ENCODE data around the gene PRICKLE4.
A peak's percentile ranks its signal among the peaks of the same experiment; 100 is the strongest.

PRICKLE4 gene, protein sequence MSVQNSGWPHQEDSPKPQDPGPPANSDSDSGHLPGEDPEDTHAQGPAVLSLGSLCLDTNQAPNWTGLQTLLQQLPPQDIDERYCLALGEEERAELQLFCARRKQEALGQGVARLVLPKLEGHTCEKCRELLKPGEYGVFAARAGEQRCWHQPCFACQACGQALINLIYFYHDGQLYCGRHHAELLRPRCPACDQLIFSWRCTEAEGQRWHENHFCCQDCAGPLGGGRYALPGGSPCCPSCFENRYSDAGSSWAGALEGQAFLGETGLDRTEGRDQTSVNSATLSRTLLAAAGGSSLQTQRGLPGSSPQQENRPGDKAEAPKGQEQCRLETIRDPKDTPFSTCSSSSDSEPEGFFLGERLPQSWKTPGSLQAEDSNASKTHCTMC

DNA sequence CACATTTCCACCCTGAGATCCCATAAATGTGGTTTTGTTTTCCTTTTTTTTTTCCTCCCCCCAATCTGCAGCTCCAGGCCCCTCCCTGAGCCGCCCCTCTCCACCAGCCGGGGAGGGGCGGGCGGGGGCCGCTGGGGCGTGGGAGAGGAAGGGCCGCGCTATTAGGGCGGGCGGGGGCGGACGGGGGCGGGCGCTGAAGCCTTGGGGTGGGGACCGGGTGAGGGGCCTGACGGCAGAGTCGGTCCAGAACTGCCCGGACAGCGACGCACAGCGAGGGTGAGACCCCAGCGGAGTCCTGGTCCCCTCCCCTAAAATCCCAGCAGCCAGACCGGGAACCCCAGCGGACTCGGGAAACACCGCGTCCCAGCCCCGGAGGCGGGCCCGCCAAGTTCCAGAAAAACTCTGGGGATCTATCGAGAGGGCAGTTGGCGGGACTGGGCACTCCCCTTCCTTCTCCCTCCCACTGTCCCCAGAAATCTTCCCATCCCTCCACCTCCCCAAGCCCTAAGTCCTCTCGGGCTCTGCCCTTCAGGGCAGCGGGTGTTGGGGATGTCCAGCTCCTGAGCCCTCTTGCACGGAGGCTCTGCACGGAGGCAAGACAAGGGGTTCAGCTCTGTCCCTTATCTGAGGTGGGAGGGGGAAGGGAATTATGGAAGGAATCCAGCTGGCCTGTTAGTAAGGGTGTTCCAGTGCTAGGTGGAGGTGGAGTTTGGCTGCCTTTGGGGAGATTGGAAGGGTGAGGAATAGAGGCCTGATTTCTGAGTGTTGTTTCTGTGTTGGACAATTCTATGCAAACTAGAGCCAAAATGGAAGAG is at the start of gene PRICKLE4:
Gene PRICKLE4, plus strand, starts transcription at position 232 of the 815 bp plus-strand sequence. CDS start 2,692 bp downstream, outside the sequence.
- Histone ChIP-seq H3K36me3 (ENCODE audit: insufficient read depth, low read length) (peaks cover 11% of the 10 kb centered on the region), H3K27me3 (ENCODE audit: control insufficient read depth in 1 of 2, insufficient read depth in 2 of 2, low read length in 2 of 2) (no peaks in the 10 kb centered on the region), H3K9ac (ENCODE audit: low read length) (peak within 1 kb of the TSS; percentile 18), H3K9me3 (ENCODE audit: low read length) (no peaks in the 10 kb centered on the region), H3K4me3 (ENCODE audit: low read depth in 1 of 2, low read length in 2 of 2) (peak within 1 kb of the TSS; percentile 29 to 69), H3K27ac (ENCODE audit: low read depth, low read length) (peak within 1 kb of the TSS; percentile 70), H3K4me1 (ENCODE audit: insufficient read depth, low read length) (peaks cover 26% of the 10 kb centered on the region)

DNA sequence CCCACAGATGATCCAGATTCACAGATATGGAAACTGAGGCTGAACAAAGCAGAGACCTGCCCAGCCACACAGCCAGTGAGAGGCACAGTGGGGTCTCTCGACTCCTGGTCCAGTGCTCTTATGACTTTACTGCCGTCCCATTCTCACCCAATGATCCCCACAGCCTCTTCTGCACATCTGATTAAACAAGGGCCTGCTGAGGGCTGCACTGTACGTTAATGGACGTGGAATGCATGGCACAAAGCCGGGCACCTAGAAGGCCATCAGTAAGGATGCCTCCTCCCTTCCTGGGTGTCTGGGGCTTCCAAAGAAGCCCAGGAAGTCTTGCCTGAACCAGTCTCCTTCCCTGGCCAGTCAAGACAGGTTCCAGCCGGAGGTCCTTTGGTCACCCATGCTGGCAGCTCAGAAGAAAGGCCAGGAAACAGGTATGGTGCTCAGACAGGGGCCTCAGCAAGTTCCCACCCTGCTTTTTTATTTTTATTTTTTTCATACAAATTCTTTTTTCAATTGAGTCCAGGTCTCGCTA is 49.0 kb upstream of the PRICKLE4 start:
- no peak overlapping the region for H3K4me3 ChIP-seq (ENCODE audit: low read depth in 1 of 2, low read length in 2 of 2)
- no peaks in the 10 kb centered on the region for H3K9me3 ChIP-seq (ENCODE audit: low read length)
- no peak overlapping the region for H3K27ac ChIP-seq (ENCODE audit: low read depth, low read length)
- H3K27me3 ChIP-seq (ENCODE audit: control insufficient read depth in 1 of 2, insufficient read depth in 2 of 2, low read length in 2 of 2), result no peaks in the 10 kb centered on the region
- H3K36me3 ChIP-seq (ENCODE audit: insufficient read depth, low read length), result no peaks in the 10 kb centered on the region
- peaks cover 43% of the 10 kb centered on the region for H3K4me1 ChIP-seq (ENCODE audit: insufficient read depth, low read length)
- no peak overlapping the region for H3K9ac ChIP-seq (ENCODE audit: low read length)

DNA sequence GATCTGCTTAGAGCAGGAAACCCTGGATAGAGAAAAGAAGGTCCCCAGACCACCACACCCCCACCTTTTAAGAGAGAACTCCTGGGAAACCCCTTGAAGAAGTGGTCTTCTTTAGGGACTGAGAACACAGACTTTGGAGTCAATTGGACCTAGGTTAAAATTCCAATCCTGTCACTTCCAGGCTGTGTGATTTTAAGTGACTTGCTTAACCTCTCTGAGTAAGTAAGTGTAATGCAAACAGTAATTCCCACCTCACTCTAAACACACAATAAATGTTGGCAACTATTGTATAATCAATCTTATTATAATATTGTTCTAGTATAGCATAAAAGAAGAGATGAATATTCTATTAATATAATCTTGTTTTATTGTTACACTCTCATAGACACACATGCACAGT is 48.4 kb upstream of the PRICKLE4 start:
- Histone ChIP-seq H3K9me3 (ENCODE audit: low read length) (no peaks in the 10 kb centered on the region), H3K36me3 (ENCODE audit: insufficient read depth, low read length) (no peaks in the 10 kb centered on the region), H3K4me1 (ENCODE audit: insufficient read depth, low read length) (peaks cover 43% of the 10 kb centered on the region), H3K27me3 (ENCODE audit: control insufficient read depth in 1 of 2, insufficient read depth in 2 of 2, low read length in 2 of 2) (no peaks in the 10 kb centered on the region), H3K9ac (ENCODE audit: low read length) (no peak overlapping the region), H3K4me3 (ENCODE audit: low read depth in 1 of 2, low read length in 2 of 2) (no peak overlapping the region), H3K27ac (ENCODE audit: low read depth, low read length) (no peak overlapping the region)

DNA sequence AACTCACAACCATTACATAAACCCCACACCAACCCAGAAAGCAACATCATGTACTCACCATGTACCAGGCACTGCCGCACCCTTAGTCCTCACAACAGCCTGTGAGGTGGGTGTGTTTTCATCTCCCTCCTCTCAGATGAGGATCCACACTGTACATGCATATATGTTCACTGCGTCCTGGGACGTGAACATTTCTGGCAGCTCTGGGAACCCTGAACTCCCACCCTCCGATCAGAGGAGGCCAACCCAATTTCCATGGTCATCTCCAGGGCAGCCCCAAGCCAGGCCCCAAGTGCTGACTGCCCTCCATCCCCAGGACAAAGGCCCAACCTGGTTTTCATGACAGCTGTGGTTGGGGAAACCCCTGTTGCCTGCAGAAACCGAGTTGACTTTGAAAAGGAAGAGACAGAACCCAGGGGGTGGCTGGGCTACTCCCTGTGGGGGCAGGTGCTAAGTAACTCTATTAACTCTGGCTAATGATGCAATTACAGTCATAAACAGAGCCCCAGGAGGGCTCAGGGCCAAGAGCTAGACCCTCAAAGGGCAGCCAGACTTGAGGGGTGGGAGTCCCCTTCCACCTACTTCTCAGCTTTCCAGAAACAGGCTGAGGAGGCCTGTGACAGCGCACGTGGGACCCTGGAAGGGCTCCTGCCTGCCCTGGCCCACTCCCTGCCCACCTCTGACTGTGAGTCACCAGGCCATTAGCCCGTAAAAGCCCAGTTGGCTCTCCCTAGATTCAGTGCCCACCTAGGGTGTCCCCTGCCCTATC is 47.8 kb upstream of the PRICKLE4 start:
- Histone ChIP-seq H3K4me3 (ENCODE audit: low read depth in 1 of 2, low read length in 2 of 2) (peak overlapping the region in 1 of 2 donors; percentile 70), H3K36me3 (ENCODE audit: insufficient read depth, low read length) (no peaks in the 10 kb centered on the region), H3K9ac (ENCODE audit: low read length) (peak overlapping the region; percentile 53), H3K4me1 (ENCODE audit: insufficient read depth, low read length) (peaks cover 43% of the 10 kb centered on the region), H3K27me3 (ENCODE audit: control insufficient read depth in 1 of 2, insufficient read depth in 2 of 2, low read length in 2 of 2) (no peaks in the 10 kb centered on the region), H3K27ac (ENCODE audit: low read depth, low read length) (peak overlapping the region; percentile 98), H3K9me3 (ENCODE audit: low read length) (no peaks in the 10 kb centered on the region)

DNA sequence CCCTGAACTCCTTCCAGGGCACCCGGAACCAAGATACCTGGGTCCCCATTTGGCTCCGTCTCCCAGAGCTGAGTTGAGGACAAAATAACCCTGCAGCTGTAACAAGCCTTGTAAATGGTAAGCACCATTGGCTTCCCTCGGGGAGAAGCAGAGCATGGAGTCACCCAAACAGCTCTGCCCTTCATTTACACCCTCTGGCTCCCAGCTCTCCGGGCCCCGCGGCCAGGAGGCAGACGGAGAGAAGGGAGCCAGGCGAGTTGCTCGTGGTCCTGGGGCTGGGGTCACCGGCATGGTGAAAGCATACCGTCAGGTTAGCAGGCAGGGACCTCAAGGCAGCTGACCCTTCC is 47.2 kb upstream of the PRICKLE4 start:
- Histone ChIP-seq H3K4me3 (ENCODE audit: low read depth in 1 of 2, low read length in 2 of 2) (peak overlapping the region; percentile 70 to 81), H3K27me3 (ENCODE audit: control insufficient read depth in 1 of 2, insufficient read depth in 2 of 2, low read length in 2 of 2) (no peaks in the 10 kb centered on the region), H3K9me3 (ENCODE audit: low read length) (no peaks in the 10 kb centered on the region), H3K4me1 (ENCODE audit: insufficient read depth, low read length) (peaks cover 43% of the 10 kb centered on the region), H3K9ac (ENCODE audit: low read length) (peak overlapping the region; percentile 53), H3K36me3 (ENCODE audit: insufficient read depth, low read length) (no peaks in the 10 kb centered on the region), H3K27ac (ENCODE audit: low read depth, low read length) (peak overlapping the region; percentile 98)

DNA sequence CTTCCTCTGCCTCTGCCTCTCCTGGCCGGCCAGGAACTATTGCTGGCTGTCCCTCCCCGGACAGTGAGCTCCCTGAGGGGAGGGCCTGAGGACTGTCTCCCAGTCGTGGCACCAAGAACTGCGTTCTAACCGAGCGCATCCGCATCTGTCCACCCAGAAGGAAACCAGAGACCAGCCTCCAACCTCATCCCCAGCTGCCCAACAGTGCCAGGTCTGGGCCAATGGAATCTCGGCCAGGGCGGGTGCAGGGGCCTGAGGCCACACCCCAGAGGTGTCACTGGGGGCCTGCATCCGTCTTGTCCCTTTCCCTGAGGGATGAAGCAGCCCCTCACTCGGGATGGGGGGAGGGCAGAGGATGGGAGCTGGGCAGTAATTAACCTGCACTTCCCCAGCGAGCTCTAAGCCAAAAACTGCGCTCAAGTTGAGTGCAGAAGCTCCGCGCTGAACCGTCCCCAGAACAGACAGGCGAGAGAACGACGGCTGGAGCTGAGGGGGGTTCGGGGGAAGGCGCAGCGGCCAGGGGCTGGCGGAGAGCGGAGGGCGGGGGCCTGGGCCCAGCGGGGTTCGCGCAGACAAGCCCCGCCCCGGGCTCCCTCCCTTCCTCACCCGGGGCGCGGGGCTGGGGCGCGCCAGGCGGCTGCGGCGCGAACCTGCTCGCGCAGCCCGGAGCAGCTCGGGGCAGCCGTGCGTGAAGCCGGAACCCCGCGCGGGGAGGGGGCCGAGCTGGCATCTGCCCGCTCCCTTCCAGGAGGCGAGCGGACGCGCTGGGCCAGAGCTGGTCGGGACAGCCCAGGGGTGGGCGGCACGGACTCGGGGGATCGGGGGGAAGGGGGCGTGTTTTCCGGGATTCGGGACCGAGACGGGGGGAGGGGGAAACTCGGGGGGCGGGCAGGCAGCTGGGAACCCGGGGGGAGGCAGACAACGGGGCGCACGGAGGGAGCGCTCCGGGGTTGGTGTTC is 46.6 kb upstream of the PRICKLE4 start:
- Histone ChIP-seq H3K4me1 (ENCODE audit: insufficient read depth, low read length) (peaks cover 43% of the 10 kb centered on the region), H3K9ac (ENCODE audit: low read length) (peak overlapping the region; percentile 53), H3K27ac (ENCODE audit: low read depth, low read length) (peak overlapping the region; percentile 98), H3K36me3 (ENCODE audit: insufficient read depth, low read length) (no peaks in the 10 kb centered on the region), H3K27me3 (ENCODE audit: control insufficient read depth in 1 of 2, insufficient read depth in 2 of 2, low read length in 2 of 2) (no peaks in the 10 kb centered on the region), H3K4me3 (ENCODE audit: low read depth in 1 of 2, low read length in 2 of 2) (peak overlapping the region; percentile 70 to 81), H3K9me3 (ENCODE audit: low read length) (no peaks in the 10 kb centered on the region)

DNA sequence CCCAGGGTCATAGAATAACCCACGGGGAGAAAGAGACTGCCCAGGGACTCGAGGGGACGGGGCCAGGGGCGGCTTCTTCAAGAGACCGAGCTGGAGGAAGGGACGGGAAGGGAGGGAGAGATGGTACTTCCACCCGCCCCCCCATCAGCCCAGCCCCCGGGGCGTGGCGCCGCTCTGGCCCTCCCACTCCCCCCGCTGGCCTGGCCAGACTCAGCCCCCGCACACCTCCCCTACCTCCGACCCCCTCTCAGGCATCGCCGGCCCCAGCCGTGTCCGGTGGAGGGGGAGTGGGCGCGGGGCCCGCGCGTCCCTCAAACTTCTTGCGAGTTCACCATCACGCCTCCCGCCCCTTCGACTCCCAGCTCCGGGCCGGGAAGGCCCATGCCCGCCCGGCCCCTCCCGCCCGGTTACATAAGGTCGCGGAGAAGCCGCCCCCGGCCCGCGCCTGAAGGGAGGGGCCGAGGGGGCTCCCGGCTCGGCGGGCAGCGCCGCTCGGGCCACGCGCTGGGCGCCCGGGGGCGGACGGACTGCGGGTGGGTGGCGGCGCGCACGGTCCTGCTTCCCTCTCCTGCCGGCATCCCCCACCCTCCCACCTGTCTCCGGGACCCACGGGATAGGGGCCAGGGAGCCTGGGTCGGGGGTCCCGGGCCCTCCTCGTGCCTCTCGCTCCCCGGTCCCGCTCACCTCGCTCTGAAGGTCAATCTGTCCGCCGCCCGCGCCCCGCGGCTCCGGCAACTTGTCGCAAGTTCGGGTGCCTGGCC is 45.7 kb upstream of the PRICKLE4 start:
- Histone ChIP-seq H3K4me1 (ENCODE audit: insufficient read depth, low read length) (peaks cover 43% of the 10 kb centered on the region), H3K27me3 (ENCODE audit: control insufficient read depth in 1 of 2, insufficient read depth in 2 of 2, low read length in 2 of 2) (no peaks in the 10 kb centered on the region), H3K9me3 (ENCODE audit: low read length) (no peaks in the 10 kb centered on the region), H3K4me3 (ENCODE audit: low read depth in 1 of 2, low read length in 2 of 2) (peak overlapping the region; percentile 70 to 81), H3K27ac (ENCODE audit: low read depth, low read length) (peak overlapping the region; percentile 98), H3K9ac (ENCODE audit: low read length) (no peak overlapping the region), H3K36me3 (ENCODE audit: insufficient read depth, low read length) (no peaks in the 10 kb centered on the region)

DNA sequence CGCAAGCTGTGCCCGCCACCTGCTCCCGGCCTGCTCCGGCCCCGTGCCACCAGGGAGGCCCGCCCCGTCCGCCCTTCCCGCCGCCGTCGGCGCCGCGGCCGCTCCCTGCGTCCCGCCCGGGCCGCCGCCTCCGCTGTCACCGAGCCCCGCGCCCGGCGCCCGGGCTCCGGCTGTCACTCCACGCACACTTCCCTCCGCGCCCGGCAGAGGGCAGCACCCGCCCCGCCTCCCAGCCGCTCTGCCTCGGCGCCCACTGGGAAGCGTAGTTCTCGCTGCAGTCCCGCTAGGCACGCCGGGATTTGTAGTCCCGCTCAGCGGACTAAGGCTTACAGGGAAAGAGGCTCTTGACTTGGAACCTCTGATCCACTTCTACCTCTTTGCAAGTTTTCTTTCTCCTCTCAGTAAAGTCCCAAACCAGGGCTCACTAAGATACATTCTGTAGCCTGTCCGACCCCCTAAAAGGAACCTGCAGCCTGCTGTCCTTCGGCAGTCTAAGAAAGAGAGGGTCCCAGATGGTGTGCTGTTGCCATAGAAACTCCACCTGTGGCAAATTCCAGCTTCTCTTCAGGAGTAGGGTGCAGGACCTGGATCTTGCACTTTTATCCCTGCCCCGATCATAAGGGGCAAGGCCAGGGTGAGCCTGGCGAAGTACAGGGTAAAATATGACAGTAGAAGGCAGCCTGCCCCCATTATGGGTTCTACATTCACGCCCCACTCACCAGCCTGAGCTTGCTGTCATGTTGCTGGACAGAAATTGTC is 45.0 kb upstream of the PRICKLE4 start, which contains the start of gene TFEB:
Gene TFEB, minus strand, starts transcription at position 182 of the 759 bp plus-strand sequence. CDS start 44,395 bp downstream, outside the sequence.
- peak within 1 kb of the TSS; percentile 70 to 81 for H3K4me3 ChIP-seq (ENCODE audit: low read depth in 1 of 2, low read length in 2 of 2)
- peak within 1 kb of the TSS; percentile 98 for H3K27ac ChIP-seq (ENCODE audit: low read depth, low read length)
- H3K4me1 ChIP-seq (ENCODE audit: insufficient read depth, low read length), result peaks cover 37% of the 10 kb centered on the region
- no peaks in the 10 kb centered on the region for H3K27me3 ChIP-seq (ENCODE audit: control insufficient read depth in 1 of 2, insufficient read depth in 2 of 2, low read length in 2 of 2)
- no peak within 1 kb of the TSS for H3K9ac ChIP-seq (ENCODE audit: low read length)
- H3K36me3 ChIP-seq (ENCODE audit: insufficient read depth, low read length), result no peaks in the 10 kb centered on the region
- H3K9me3 ChIP-seq (ENCODE audit: low read length), result no peaks in the 10 kb centered on the region

DNA sequence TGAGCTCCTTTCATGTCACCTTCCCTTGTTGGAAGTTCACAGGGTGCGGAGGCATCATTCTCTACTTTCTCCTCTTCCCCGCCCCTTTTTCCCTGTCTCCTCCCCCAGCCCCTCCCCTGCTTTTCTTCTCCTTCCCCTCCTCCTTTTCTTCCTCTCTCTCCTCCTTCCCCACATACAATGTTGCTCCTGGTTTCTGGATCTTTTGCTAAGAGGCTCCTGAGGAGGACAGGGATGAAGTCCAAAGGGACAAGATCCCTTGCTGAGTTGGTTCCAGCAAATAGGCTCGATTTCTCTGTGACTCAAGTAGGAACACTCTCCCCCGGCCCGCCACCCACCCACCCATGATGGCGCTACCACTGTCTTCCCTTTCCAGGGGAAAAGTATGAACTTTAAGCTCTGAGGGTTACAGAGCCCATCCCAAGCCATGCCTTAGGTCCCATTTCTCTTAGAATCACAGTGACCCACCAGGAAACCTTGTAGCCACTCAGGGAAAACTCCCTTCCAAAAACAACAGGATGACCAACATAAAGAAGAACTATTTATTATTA is 44.3 kb upstream of the PRICKLE4 start:
- Histone ChIP-seq H3K9me3 (ENCODE audit: low read length) (no peaks in the 10 kb centered on the region), H3K9ac (ENCODE audit: low read length) (no peak overlapping the region), H3K4me3 (ENCODE audit: low read depth in 1 of 2, low read length in 2 of 2) (peak overlapping the region in 1 of 2 donors; percentile 44)

More for the DNA sequence above, 44.3 kb upstream of the PRICKLE4 start:
- H3K36me3 ChIP-seq (ENCODE audit: insufficient read depth, low read length), result no peaks in the 10 kb centered on the region
- H3K27ac ChIP-seq (ENCODE audit: low read depth, low read length), result no peak overlapping the region
- no peaks in the 10 kb centered on the region for H3K27me3 ChIP-seq (ENCODE audit: control insufficient read depth in 1 of 2, insufficient read depth in 2 of 2, low read length in 2 of 2)
- H3K4me1 ChIP-seq (ENCODE audit: insufficient read depth, low read length), result peaks cover 31% of the 10 kb centered on the region

Measured in muscle layer of colon (tissue), 2 donors.